DOHH2 (cell line): ENCODE results near the gene RSPH6A.

ENCODE experiments used
- H3F3A ChIP-seq: fragments of 200-600 bp; sonication (generic), shearing (Covaris generic); 2 replicates; pipeline ENCODE4 v1.6.0; 2016; ENCODE audit warnings: antibody characterized with exemption, mild to moderate bottlenecking; ENCODE audit not compliant: control insufficient read depth, insufficient read depth
- H3K27ac ChIP-seq: fragments of 200-600 bp; sonication (generic); 2 replicates; pipeline ENCODE4 v1.5.1; 2014; ENCODE audit warnings: low read depth, mild to moderate bottlenecking, low read length, moderate library complexity
- H3K27me3 ChIP-seq: fragments of 200-600 bp; sonication (generic); 2 replicates; pipeline ENCODE4 v1.6.1; 2014; ENCODE audit warnings: mild to moderate bottlenecking, low read length, mixed read lengths; ENCODE audit not compliant: control insufficient read depth
- H3K36me3 ChIP-seq: fragments of 200-600 bp; sonication (generic); 2 replicates; pipeline ENCODE4 v1.6.1; 2014; ENCODE audit warnings: mild to moderate bottlenecking, low read length, moderate library complexity, mixed read lengths; ENCODE audit not compliant: control insufficient read depth
- H3K4me1 ChIP-seq: fragments of 200-600 bp; sonication (generic); 2 replicates; pipeline ENCODE4 v1.6.1; 2014; ENCODE audit warnings: mild to moderate bottlenecking, low read length, mixed read lengths; ENCODE audit not compliant: control insufficient read depth
- H3K4me2 ChIP-seq: fragments of 200-600 bp; sonication (generic); 2 replicates; pipeline ENCODE4 v1.6.0; 2014; ENCODE audit warnings: mild to moderate bottlenecking, low read length, moderate library complexity
- H3K4me3 ChIP-seq: fragments of 200-600 bp; sonication (generic); 2 replicates; pipeline ENCODE4 v1.5.1; 2014; ENCODE audit warnings: mild to moderate bottlenecking, low read length, mixed read lengths
- H3K79me2 ChIP-seq: fragments of 200-600 bp; sonication (generic); 2 replicates; pipeline ENCODE4 v1.6.1; 2014; ENCODE audit warnings: mild to moderate bottlenecking, low read length, mixed read lengths; ENCODE audit not compliant: control insufficient read depth
- H3K9me2 ChIP-seq: fragments of 200-600 bp; sonication (generic); replicated peaks from 2 replicates; pipeline ENCODE4 v1.6.1; 2014; ENCODE audit warnings: mild to moderate bottlenecking, low read length, mixed read lengths; ENCODE audit not compliant: control insufficient read depth
- H3K9me3 ChIP-seq: fragments of 200-600 bp; sonication (generic); 2 replicates; pipeline ENCODE4 v1.6.1; 2014; ENCODE audit warnings: antibody characterized with exemption, low read length, mixed read lengths; ENCODE audit not compliant: control insufficient read depth, insufficient read depth
- H4K20me1 ChIP-seq: fragments of 200-600 bp; sonication (generic); 2 replicates; pipeline ENCODE4 v1.6.0; 2014; ENCODE audit warnings: low read depth, mild to moderate bottlenecking, antibody characterized with exemption, low read length, moderate library complexity; ENCODE audit not compliant: control insufficient read depth, insufficient read depth
- CTCF ChIP-seq: fragments of 200-600 bp; sonication (generic); IDR thresholded peaks from one replicate; pipeline ENCODE4 v1.5.1; 2014; ENCODE audit warnings: antibody characterized with exemption, mild to moderate bottlenecking, low read depth, low read length; ENCODE audit not compliant: poor library complexity, severe bottlenecking
- EZH2phosphoT487 ChIP-seq: fragments of 200-600 bp; sonication (generic); IDR thresholded peaks from 2 replicates; pipeline ENCODE4 v1.6.1; 2017; ENCODE audit warnings: borderline replicate concordance, mild to moderate bottlenecking, antibody characterized with exemption, low read length, moderate library complexity, mixed read lengths

RSPH6A gene

GRCh38 chr19:45815481-45816216, 541 bp upstream of the RSPH6A start:
- H3K9me3 ChIP-seq = no peaks in the 10 kb centered on the region
- H3K79me2 ChIP-seq = no peaks in the 10 kb centered on the region
- TF ChIP-seq EZH2phosphoT487 (no peak), CTCF (no peak)
- H3K36me3 ChIP-seq = peaks cover 35% of the 10 kb centered on the region
- no peak overlapping the region for H3K27ac ChIP-seq
- peaks cover 11% of the 10 kb centered on the region for H3K4me1 ChIP-seq
- H3F3A ChIP-seq = no peaks in the 10 kb centered on the region
- H3K4me2 ChIP-seq = no peak overlapping the region
- no peaks in the 10 kb centered on the region for H3K27me3 ChIP-seq
- H4K20me1 ChIP-seq = peaks cover 5% of the 10 kb centered on the region; the same call in 1 of the 2 replicates
- no peak overlapping the region for H3K4me3 ChIP-seq
- H3K9me2 ChIP-seq = no peaks in the 10 kb centered on the region

GRCh38 chr19:45814166-45814780, 835 bp downstream of the RSPH6A start:
- Histone ChIP-seq H3K9me3 (no peaks in the 10 kb centered on the region), H3K27me3 (no peaks in the 10 kb centered on the region), H3K79me2 (no peaks in the 10 kb centered on the region), H3K4me2 (no peak overlapping the region), H3K4me1 (peaks cover 24% of the 10 kb centered on the region), H3K36me3 (peaks cover 22% of the 10 kb centered on the region), H3K27ac (no peak overlapping the region), H3K9me2 (no peaks in the 10 kb centered on the region), H3F3A (no peaks in the 10 kb centered on the region), H4K20me1 (peaks cover 3% of the 10 kb centered on the region; the same call in 1 of the 2 replicates), H3K4me3 (no peak overlapping the region)
- no peak for TF ChIP-seq CTCF
- TF ChIP-seq EZH2phosphoT487 = no peak

DNA sequence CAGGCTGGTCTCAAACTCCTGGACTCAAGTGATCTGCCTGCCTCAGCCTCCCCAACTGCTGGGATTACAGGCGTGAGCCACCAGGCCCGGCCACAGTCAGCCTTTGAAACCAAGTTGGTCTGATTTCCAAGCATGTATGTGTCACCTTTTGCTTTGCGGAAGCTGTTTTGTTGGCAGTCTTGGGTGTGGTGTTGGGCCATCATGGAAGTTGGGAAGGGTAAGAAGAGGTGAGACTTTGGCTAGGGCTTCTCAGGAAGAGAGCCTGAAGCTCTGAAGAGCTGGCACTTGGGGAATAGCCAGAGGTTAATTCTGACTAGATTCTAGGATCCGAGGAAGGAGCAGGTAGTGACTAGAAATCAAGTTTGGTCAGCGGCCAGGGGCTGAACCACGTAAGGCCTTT, 2.8 kb downstream of the RSPH6A start:
- H4K20me1 ChIP-seq = peaks cover 3% of the 10 kb centered on the region; the same call in 1 of the 2 replicates
- H3K9me2 ChIP-seq = no peaks in the 10 kb centered on the region
- no peaks in the 10 kb centered on the region for H3K79me2 ChIP-seq
- H3K27me3 ChIP-seq = no peaks in the 10 kb centered on the region
- no peak overlapping the region for H3K4me2 ChIP-seq
- TF ChIP-seq EZH2phosphoT487 = no peak
- TF ChIP-seq CTCF = no peak
- peaks cover 25% of the 10 kb centered on the region for H3K4me1 ChIP-seq
- no peaks in the 10 kb centered on the region for H3F3A ChIP-seq
- H3K4me3 ChIP-seq = no peak overlapping the region
- H3K27ac ChIP-seq = no peak overlapping the region
- H3K9me3 ChIP-seq = no peaks in the 10 kb centered on the region
- peaks cover 22% of the 10 kb centered on the region for H3K36me3 ChIP-seq
